ENCODE results near the gene TRAPPC12. TPM values are rescaled to one million over a fixed set of nuclear protein-coding genes. Genes with fewer than 3 reads are reported as not detected.
"Not testable (repeated sequence)": the region's sequence is repeated elsewhere in the genome, so short reads cannot be mapped to it uniquely, and the experiment has no call there.

Gene TRAPPC12
- total RNA-seq, 1 donor from 2014 or later, result 94.8 TPM

- intact Hi-C loops (cut with DNase I), result no loop called here
- peak overlapping the region; percentile 27 to 34 for H3K4me3 ChIP-seq
- H3K27me3 ChIP-seq, result no peaks in the 10 kb centered on the region
- no peak for DNase-seq (ENCODE audit: extremely low spot score in 2 of 2)
- peaks cover 4% of the 10 kb centered on the region for H3K4me1 ChIP-seq
- peaks cover 0 to 37% of the 10 kb centered on the region in 2 donors for H3K36me3 ChIP-seq
- H3K9me3 ChIP-seq, result no peaks in the 10 kb centered on the region
- no peak for TF ChIP-seq POLR2A (IDR thresholded peaks at IDR 0.05)
- H3K27ac ChIP-seq, result peak overlapping the region; percentile 26
Measured at GRCh38 chr2:3447789-3448317, 68.4 kb downstream of the TRAPPC12 start.

- H3K4me1 ChIP-seq; H3K9me3 ChIP-seq; intact Hi-C loops (cut with DNase I); DNase-seq (ENCODE audit: extremely low spot score in 2 of 2); H3K27me3 ChIP-seq: not testable (repeated sequence)
- TF ChIP-seq POLR2AphosphoS5 (IDR thresholded peaks at IDR 0.05; ENCODE audit: insufficient read depth in 1 of 2, low read depth in 1 of 2), result peak in 1 of 2 donors; percentile 23
- Histone ChIP-seq H3K4me3 (peak overlapping the region; percentile 27 to 34), H3K27ac (peak overlapping the region; percentile 26), H3K36me3 (peaks cover 0 to 37% of the 10 kb centered on the region in 2 donors)
Measured at GRCh38 chr2:3448441-3448911, 69.0 kb downstream of the TRAPPC12 start.

GRCh38 chr2:3449086-3449485, 69.6 kb downstream of the TRAPPC12 start:
- Histone ChIP-seq H3K9me3 (no peaks in the 10 kb centered on the region), H3K4me1 (peaks cover 4% of the 10 kb centered on the region), H3K36me3 (peaks cover 0 to 32% of the 10 kb centered on the region in 2 donors), H3K4me3 (peak overlapping the region; percentile 27 to 34), H3K27ac (no peak overlapping the region), H3K27me3 (no peaks in the 10 kb centered on the region)
- no peak for DNase-seq (ENCODE audit: extremely low spot score in 2 of 2)
- intact Hi-C loops (cut with DNase I), result no loop called here
- TF ChIP-seq CTCF (IDR thresholded peaks at IDR 0.05) (no peak), POLR2AphosphoS5 (IDR thresholded peaks at IDR 0.05; ENCODE audit: insufficient read depth in 1 of 2, low read depth in 1 of 2) (no peak), POLR2A (IDR thresholded peaks at IDR 0.05) (no peak)

- TF ChIP-seq POLR2AphosphoS5 (IDR thresholded peaks at IDR 0.05; ENCODE audit: insufficient read depth in 1 of 2, low read depth in 1 of 2), result no peak
- TF ChIP-seq POLR2A (IDR thresholded peaks at IDR 0.05), result no peak
- no peak for TF ChIP-seq CTCF (IDR thresholded peaks at IDR 0.05)
- H3K27ac ChIP-seq, result no peak overlapping the region
Measured at GRCh38 chr2:3449936-3450335, 70.4 kb downstream of the TRAPPC12 start.

GRCh38 chr2:3450385-3451010, 71.0 kb downstream of the TRAPPC12 start:
- Histone ChIP-seq H3K4me1 (peaks cover 4% of the 10 kb centered on the region), H3K27me3 (no peaks in the 10 kb centered on the region), H3K27ac (no peak overlapping the region), H3K4me3 (no peak overlapping the region), H3K9me3 (no peaks in the 10 kb centered on the region), H3K36me3 (peaks cover 0 to 23% of the 10 kb centered on the region in 2 donors)
- intact Hi-C loops (cut with DNase I), result no loop called here
- TF ChIP-seq POLR2AphosphoS5 (IDR thresholded peaks at IDR 0.05; ENCODE audit: insufficient read depth in 1 of 2, low read depth in 1 of 2), result no peak
- TF ChIP-seq CTCF (IDR thresholded peaks at IDR 0.05), result no peak
- TF ChIP-seq POLR2A (IDR thresholded peaks at IDR 0.05), result no peak
- no peak for DNase-seq (ENCODE audit: extremely low spot score in 2 of 2)

More at GRCh38 chr2:3449936-3450335, 70.4 kb downstream of the TRAPPC12 start:
- Histone ChIP-seq H3K36me3 (peaks cover 0 to 27% of the 10 kb centered on the region in 2 donors), H3K9me3 (no peaks in the 10 kb centered on the region), H3K27me3 (no peaks in the 10 kb centered on the region), H3K4me3 (no peak overlapping the region), H3K4me1 (peaks cover 4% of the 10 kb centered on the region)
- intact Hi-C loops (cut with DNase I), result no loop called here
- no peak for DNase-seq (ENCODE audit: extremely low spot score in 2 of 2)

GRCh38 chr2:3451169-3451568, 71.7 kb downstream of the TRAPPC12 start:
- no peak for DNase-seq (ENCODE audit: extremely low spot score in 2 of 2)
- Histone ChIP-seq H3K4me3 (no peak overlapping the region), H3K27me3 (no peaks in the 10 kb centered on the region), H3K9me3 (no peaks in the 10 kb centered on the region), H3K27ac (no peak overlapping the region), H3K36me3 (peaks cover 0 to 23% of the 10 kb centered on the region in 2 donors), H3K4me1 (peaks cover 4% of the 10 kb centered on the region)
- intact Hi-C loops (cut with DNase I), result no loop called here
- TF ChIP-seq POLR2A (IDR thresholded peaks at IDR 0.05) (no peak), CTCF (IDR thresholded peaks at IDR 0.05) (no peak), POLR2AphosphoS5 (IDR thresholded peaks at IDR 0.05; ENCODE audit: insufficient read depth in 1 of 2, low read depth in 1 of 2) (no peak)

Data from vagina (tissue), 2 donors.